Measurements from ENCODE around the gene CDH12.
"Not testable (repeated sequence)": the region's sequence is repeated elsewhere in the genome, so short reads cannot be mapped to it uniquely, and the experiment has no call there.

The CDH12 gene

DNA sequence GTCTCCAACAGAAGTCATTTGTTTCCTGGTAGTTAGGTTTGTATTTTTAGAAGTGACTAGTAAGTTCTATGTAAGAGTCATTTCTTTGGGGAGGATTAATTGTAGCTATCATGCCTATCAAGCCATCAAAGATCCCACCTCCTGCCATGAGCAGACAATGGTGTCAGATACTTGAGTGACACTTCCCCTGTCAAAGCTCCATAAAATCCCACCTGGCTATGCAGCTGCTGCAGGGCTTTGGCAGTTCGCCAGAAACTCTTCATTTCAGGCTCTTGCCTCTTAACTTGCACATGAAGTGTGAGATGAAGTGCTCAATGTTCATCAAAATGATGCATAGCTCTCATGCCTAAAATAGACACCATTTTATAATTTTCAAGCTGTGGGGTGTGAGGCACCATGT is 312.1 kb downstream of the CDH12 start:
- Histone ChIP-seq H3K27me3 (ENCODE audit: insufficient read depth, low read length) (no peaks in the 10 kb centered on the region), H3K4me3 (ENCODE audit: low read depth, low read length) (no peak overlapping the region), H3K79me2 (ENCODE audit: control insufficient read depth, insufficient read depth, low read length, unreplicated experiment) (no peaks in the 10 kb centered on the region), H3K4me1 (ENCODE audit: control insufficient read depth, insufficient read depth, low read length, unreplicated experiment) (no peaks in the 10 kb centered on the region), H3K27ac (ENCODE audit: low read depth, low read length) (no peak overlapping the region), H2AFZ (ENCODE audit: low read length, unreplicated experiment) (no peak overlapping the region), H3K36me3 (ENCODE audit: insufficient read depth, low read length) (no peaks in the 10 kb centered on the region)

DNA sequence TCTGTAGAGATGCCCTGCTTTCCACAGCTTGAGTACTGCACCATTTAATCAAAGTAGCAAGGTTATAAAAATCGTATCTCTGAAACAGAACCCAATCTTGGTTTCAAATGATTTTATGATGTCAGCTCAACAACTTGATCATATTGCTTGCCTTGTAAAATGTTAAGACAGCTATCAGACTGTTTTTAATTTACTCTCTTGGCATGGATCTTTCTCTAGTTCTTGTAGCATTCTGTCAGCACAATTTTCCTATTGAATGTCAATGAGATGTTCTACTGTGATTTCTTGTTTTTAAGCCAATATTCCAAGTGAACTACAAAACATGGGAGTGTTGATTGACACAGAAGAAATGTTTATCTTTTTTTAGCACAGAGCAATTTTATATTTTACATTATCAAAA is 313.4 kb downstream of the CDH12 start:
- Histone ChIP-seq H3K4me1 (ENCODE audit: control insufficient read depth, insufficient read depth, low read length, unreplicated experiment) (no peaks in the 10 kb centered on the region), H3K4me3 (ENCODE audit: low read depth, low read length) (no peak overlapping the region), H3K36me3 (ENCODE audit: insufficient read depth, low read length) (no peaks in the 10 kb centered on the region), H2AFZ (ENCODE audit: low read length, unreplicated experiment) (no peak overlapping the region), H3K79me2 (ENCODE audit: control insufficient read depth, insufficient read depth, low read length, unreplicated experiment) (no peaks in the 10 kb centered on the region), H3K27ac (ENCODE audit: low read depth, low read length) (no peak overlapping the region), H3K27me3 (ENCODE audit: insufficient read depth, low read length) (no peaks in the 10 kb centered on the region)

DNA sequence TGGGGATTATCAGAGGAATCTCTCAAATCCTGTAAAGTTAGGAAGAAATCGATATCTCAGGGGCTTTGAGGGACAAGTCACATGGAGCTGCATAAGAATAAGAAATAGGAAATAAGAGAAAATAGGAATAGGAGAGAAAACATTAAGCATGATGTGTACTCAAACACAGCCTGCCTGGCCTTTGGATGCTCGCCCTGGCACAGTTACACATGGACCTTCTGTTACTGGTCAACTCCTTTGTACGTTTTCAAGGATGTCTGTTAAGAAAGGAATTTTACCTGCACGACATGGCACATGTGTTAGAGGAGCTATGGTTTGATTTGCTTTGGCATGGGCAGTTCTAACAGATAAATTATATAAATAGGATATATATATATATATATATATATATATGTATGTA is 321.2 kb downstream of the CDH12 start:
- Histone ChIP-seq H3K79me2 (ENCODE audit: control insufficient read depth, insufficient read depth, low read length, unreplicated experiment) (no peaks in the 10 kb centered on the region), H3K27me3 (ENCODE audit: insufficient read depth, low read length) (no peaks in the 10 kb centered on the region), H3K27ac (ENCODE audit: low read depth, low read length) (no peak overlapping the region), H3K4me3 (ENCODE audit: low read depth, low read length) (no peak overlapping the region), H3K4me1 (ENCODE audit: control insufficient read depth, insufficient read depth, low read length, unreplicated experiment) (no peaks in the 10 kb centered on the region), H3K36me3 (ENCODE audit: insufficient read depth, low read length) (no peaks in the 10 kb centered on the region), H2AFZ (ENCODE audit: low read length, unreplicated experiment) (no peak overlapping the region)

DNA sequence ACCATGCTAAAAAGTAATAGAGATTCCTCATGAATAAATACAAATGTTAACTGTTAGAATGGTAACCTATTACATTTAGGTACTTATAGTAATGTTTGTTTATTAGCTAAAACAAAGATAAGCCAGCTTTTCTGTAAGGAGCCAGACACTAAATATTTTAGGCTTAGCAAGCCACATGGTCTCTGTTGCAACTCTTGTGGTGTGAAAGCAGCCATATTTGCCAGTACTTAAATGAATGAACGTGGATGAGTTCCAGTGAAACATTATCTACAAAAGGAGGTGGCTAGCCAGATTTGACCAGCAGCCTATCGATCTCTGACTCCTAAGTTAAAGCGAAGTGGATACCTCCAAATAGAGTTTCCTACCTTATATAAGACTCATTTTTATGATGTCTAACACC is 331.6 kb downstream of the CDH12 start:
- Histone ChIP-seq H3K27ac (ENCODE audit: low read depth, low read length) (no peak overlapping the region), H3K4me3 (ENCODE audit: low read depth, low read length) (no peak overlapping the region), H3K27me3 (ENCODE audit: insufficient read depth, low read length) (no peaks in the 10 kb centered on the region), H2AFZ (ENCODE audit: low read length, unreplicated experiment) (no peak overlapping the region), H3K4me1 (ENCODE audit: control insufficient read depth, insufficient read depth, low read length, unreplicated experiment) (no peaks in the 10 kb centered on the region), H3K36me3 (ENCODE audit: insufficient read depth, low read length) (no peaks in the 10 kb centered on the region), H3K79me2 (ENCODE audit: control insufficient read depth, insufficient read depth, low read length, unreplicated experiment) (no peaks in the 10 kb centered on the region)

DNA sequence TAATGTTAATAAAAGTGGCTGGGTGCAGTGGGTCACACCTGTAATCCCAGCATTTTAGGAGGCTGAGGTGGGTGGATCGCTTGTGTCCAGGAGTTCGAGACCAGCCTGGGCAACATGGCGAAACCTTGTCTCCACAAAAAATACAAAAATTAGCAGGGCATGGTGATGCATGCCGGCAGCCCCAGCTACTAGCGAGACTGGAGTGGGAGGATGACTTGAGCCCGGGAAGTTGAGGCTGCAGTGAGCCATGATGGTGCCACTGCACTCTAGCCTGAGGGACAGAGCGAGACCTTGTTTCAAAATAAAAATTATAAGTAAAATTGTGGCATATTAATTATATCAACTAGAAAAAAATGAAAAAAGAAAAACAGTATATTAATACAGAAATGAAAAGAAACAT is 336.6 kb downstream of the CDH12 start:
- not testable (repeated sequence) for H3K4me1 ChIP-seq (ENCODE audit: control insufficient read depth, insufficient read depth, low read length, unreplicated experiment); H3K36me3 ChIP-seq (ENCODE audit: insufficient read depth, low read length); H3K4me3 ChIP-seq (ENCODE audit: low read depth, low read length); H2AFZ ChIP-seq (ENCODE audit: low read length, unreplicated experiment); H3K79me2 ChIP-seq (ENCODE audit: control insufficient read depth, insufficient read depth, low read length, unreplicated experiment); H3K27me3 ChIP-seq (ENCODE audit: insufficient read depth, low read length); H3K27ac ChIP-seq (ENCODE audit: low read depth, low read length)

DNA sequence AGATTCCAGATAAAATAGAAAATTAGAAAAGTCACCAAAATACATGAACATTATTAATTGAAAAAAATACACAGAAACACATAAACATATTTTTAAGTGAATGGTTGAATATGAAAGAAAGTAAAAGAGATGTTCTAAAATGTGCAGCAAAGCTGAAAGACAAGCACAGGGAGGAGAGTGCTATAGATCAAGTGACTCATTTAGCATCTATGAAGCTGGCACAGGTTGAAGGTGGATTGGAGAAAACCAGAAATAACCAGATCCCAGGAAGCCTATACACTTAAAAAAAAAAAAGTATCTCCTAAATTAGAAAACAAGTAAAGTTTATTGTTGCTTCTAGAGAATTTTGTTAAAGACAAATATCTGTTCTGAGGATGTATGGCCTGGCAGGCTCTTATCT is 338.9 kb downstream of the CDH12 start:
- H3K27ac ChIP-seq (ENCODE audit: low read depth, low read length), result no peak overlapping the region
- no peak overlapping the region for H3K4me3 ChIP-seq (ENCODE audit: low read depth, low read length)
- H3K79me2 ChIP-seq (ENCODE audit: control insufficient read depth, insufficient read depth, low read length, unreplicated experiment), result no peaks in the 10 kb centered on the region
- no peak overlapping the region for H2AFZ ChIP-seq (ENCODE audit: low read length, unreplicated experiment)
- no peaks in the 10 kb centered on the region for H3K36me3 ChIP-seq (ENCODE audit: insufficient read depth, low read length)
- H3K27me3 ChIP-seq (ENCODE audit: insufficient read depth, low read length), result no peaks in the 10 kb centered on the region
- no peaks in the 10 kb centered on the region for H3K4me1 ChIP-seq (ENCODE audit: control insufficient read depth, insufficient read depth, low read length, unreplicated experiment)

DNA sequence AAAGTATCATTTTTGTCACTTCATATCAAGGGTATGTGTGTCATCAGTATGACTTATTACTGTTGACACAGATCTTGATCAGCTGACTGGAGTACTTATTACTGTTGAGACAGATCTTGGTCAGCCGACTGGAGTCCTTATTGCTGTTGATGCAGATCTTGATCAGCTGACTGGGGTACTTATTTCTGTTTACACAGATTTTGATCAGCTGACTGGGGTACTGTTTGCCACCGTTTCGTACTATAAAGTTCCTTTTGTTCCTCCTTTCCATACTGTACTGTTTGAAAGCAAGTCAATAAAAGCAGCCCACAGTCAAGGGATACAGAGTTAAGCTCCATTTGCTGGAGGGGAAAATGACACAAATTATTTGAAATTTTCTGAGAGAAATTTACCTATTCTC is 347.3 kb downstream of the CDH12 start:
- Histone ChIP-seq H3K4me1 (ENCODE audit: control insufficient read depth, insufficient read depth, low read length, unreplicated experiment) (no peaks in the 10 kb centered on the region), H3K27ac (ENCODE audit: low read depth, low read length) (no peak overlapping the region), H3K36me3 (ENCODE audit: insufficient read depth, low read length) (no peaks in the 10 kb centered on the region), H3K27me3 (ENCODE audit: insufficient read depth, low read length) (no peaks in the 10 kb centered on the region), H2AFZ (ENCODE audit: low read length, unreplicated experiment) (no peak overlapping the region), H3K79me2 (ENCODE audit: control insufficient read depth, insufficient read depth, low read length, unreplicated experiment) (no peaks in the 10 kb centered on the region), H3K4me3 (ENCODE audit: low read depth, low read length) (no peak overlapping the region)

DNA sequence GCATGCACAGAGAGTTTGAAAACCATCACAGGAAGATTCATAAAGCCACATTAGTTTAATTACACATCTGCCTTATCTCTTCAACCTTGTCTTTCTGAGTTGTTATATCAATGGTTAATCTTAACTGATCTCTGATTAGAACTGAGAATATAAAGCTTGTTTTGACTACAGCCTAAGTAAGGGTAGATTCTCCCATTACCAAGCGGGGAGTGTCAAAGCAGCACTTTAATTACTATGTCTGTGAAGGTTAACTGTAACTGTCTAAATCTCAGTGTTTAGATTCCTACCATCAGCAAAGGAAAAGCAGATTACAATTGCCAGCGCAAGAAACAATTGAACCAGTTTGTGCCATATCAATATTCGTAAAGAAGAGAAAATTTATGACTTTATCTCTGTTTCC is 348.7 kb downstream of the CDH12 start:
- no peaks in the 10 kb centered on the region for H3K4me1 ChIP-seq (ENCODE audit: control insufficient read depth, insufficient read depth, low read length, unreplicated experiment)
- H3K4me3 ChIP-seq (ENCODE audit: low read depth, low read length), result no peak overlapping the region
- H3K27ac ChIP-seq (ENCODE audit: low read depth, low read length), result no peak overlapping the region
- no peaks in the 10 kb centered on the region for H3K79me2 ChIP-seq (ENCODE audit: control insufficient read depth, insufficient read depth, low read length, unreplicated experiment)
- no peaks in the 10 kb centered on the region for H3K27me3 ChIP-seq (ENCODE audit: insufficient read depth, low read length)
- no peak overlapping the region for H2AFZ ChIP-seq (ENCODE audit: low read length, unreplicated experiment)
- H3K36me3 ChIP-seq (ENCODE audit: insufficient read depth, low read length), result no peaks in the 10 kb centered on the region

DNA sequence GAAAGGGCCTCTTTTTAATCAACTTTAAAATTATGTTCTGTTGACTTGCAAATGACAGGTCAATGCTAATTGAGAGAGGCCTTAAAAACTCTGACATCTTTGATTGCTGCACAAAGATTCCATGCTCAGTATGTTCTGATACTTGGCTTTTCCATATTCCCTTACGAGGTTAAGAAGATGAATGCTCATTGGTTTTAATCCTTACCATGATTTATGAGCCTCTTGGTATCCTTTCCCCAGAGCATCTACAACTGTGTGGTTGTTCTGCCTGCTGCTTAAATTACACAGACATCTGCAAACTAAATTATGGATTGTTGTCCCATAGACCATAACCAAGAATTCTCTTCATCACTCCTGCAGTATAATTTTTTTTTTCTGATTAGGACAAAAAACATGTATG is 352.6 kb downstream of the CDH12 start:
- Histone ChIP-seq H3K27ac (ENCODE audit: low read depth, low read length) (no peak overlapping the region), H2AFZ (ENCODE audit: low read length, unreplicated experiment) (no peak overlapping the region), H3K36me3 (ENCODE audit: insufficient read depth, low read length) (no peaks in the 10 kb centered on the region), H3K79me2 (ENCODE audit: control insufficient read depth, insufficient read depth, low read length, unreplicated experiment) (no peaks in the 10 kb centered on the region), H3K27me3 (ENCODE audit: insufficient read depth, low read length) (no peaks in the 10 kb centered on the region), H3K4me1 (ENCODE audit: control insufficient read depth, insufficient read depth, low read length, unreplicated experiment) (no peaks in the 10 kb centered on the region), H3K4me3 (ENCODE audit: low read depth, low read length) (no peak overlapping the region)

DNA sequence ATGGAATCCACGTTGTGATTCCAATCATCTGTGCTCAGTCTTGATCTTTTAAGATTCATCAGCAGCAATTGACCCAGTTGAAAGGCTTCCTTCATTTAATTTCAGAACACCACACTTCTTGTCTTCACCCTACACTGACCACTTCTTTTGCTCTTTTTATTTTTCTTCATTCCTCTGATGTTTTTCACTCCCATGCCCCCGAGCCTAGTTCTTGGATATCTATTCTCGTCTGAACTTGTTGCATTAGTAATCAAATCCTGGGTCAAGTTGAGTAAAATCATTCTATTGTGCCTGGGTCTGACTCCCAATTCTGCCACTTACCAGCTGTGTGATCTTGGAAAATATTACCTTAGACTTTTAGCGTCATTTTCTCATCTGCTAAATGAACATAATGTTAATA is 356.5 kb downstream of the CDH12 start:
- H3K27ac ChIP-seq (ENCODE audit: low read depth, low read length), result no peak overlapping the region
- H3K4me3 ChIP-seq (ENCODE audit: low read depth, low read length), result no peak overlapping the region
- no peak overlapping the region for H2AFZ ChIP-seq (ENCODE audit: low read length, unreplicated experiment)
- no peaks in the 10 kb centered on the region for H3K27me3 ChIP-seq (ENCODE audit: insufficient read depth, low read length)
- H3K4me1 ChIP-seq (ENCODE audit: control insufficient read depth, insufficient read depth, low read length, unreplicated experiment), result no peaks in the 10 kb centered on the region
- H3K36me3 ChIP-seq (ENCODE audit: insufficient read depth, low read length), result no peaks in the 10 kb centered on the region
- no peaks in the 10 kb centered on the region for H3K79me2 ChIP-seq (ENCODE audit: control insufficient read depth, insufficient read depth, low read length, unreplicated experiment)

DNA sequence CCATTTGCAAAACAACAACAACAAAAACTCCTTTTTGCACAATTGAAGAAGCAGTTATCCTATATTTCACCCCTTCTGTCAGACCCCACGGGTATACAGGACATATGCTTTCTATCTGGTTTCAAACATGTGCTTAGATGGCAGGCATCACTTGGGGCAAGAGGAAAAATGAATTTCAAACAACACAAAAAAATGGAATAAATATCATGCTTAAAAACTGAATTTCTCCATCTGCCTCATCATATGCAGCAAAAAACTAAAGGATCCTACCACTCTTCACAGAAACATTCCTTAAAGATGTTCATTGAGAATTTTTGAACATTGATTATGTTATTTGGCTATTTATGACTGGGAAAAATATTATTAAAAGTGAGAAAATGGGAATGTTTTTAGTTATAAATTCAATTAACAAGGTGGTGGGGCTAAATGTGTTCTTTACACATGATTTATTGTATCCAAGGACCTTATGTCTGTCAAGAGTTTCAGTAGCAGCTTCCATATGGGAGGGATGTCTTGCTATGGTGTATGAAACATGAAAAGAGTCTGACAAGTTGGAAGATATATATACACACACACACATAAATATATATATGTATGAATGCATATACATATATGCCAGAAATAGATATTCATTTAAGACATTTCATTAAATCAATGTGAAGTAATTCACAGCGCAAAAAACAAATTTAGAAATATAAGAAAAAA is 358.0 kb downstream of the CDH12 start:
- no peaks in the 10 kb centered on the region for H3K36me3 ChIP-seq (ENCODE audit: insufficient read depth, low read length)

More for the DNA sequence above, 358.0 kb downstream of the CDH12 start:
- Histone ChIP-seq H3K4me3 (ENCODE audit: low read depth, low read length) (no peak overlapping the region), H3K27ac (ENCODE audit: low read depth, low read length) (no peak overlapping the region), H2AFZ (ENCODE audit: low read length, unreplicated experiment) (no peak overlapping the region), H3K79me2 (ENCODE audit: control insufficient read depth, insufficient read depth, low read length, unreplicated experiment) (no peaks in the 10 kb centered on the region), H3K4me1 (ENCODE audit: control insufficient read depth, insufficient read depth, low read length, unreplicated experiment) (no peaks in the 10 kb centered on the region), H3K27me3 (ENCODE audit: insufficient read depth, low read length) (no peaks in the 10 kb centered on the region)
